Measurements from ENCODE around the gene CNN2.

Gene CNN2

DNA sequence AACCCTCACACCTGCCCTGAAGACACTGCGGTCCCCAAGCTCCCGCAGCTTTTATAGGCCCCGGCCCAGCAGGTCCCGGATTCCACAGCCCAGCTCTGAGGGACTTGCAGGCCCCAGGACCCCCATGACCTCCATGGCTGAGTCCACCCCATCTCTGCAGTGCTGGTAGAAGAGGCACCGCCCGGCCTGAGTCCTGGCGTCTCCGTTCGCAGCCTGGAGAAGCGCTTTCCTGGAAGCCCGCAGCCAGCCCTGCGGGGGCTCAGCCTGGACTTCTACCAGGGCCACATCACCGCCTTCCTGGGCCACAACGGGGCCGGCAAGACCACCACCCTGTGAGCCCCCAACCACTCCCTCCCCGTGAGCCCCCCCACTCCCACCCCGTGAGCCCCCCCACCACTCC lies 22.7 kb downstream of the CNN2 start:
- ChIA-PET POLR2A (no interaction called here), CTCF (no interaction called here)
- TF ChIP-seq ZNF384 (IDR thresholded peaks at IDR 0.05) = no peak
- TF ChIP-seq L3MBTL2 (conservative IDR thresholded peaks at IDR 0.05) = no peak
- no peak for TF ChIP-seq NFRKB (IDR thresholded peaks at IDR 0.05)
- TF ChIP-seq FOXM1 (IDR thresholded peaks at IDR 0.05; ENCODE audit: borderline replicate concordance) = no peak
- no peak for TF ChIP-seq LEF1 (IDR thresholded peaks at IDR 0.05; ENCODE audit: borderline replicate concordance)
- no peak for TF ChIP-seq SP1 (IDR thresholded peaks at IDR 0.05)
- TF ChIP-seq ARNT (IDR thresholded peaks at IDR 0.05) = no peak
- TF ChIP-seq SUZ12 (IDR thresholded peaks at IDR 0.05) = no peak
- TF ChIP-seq BHLHE40 (IDR thresholded peaks at IDR 0.05; ENCODE audit: borderline replicate concordance) = no peak
- no peak for TF ChIP-seq FOXA1 (IDR thresholded peaks at IDR 0.05)
- TF ChIP-seq HDGF (IDR thresholded peaks at IDR 0.05; ENCODE audit: borderline replicate concordance) = no peak
- no peak for TF ChIP-seq ELF4 (IDR thresholded peaks at IDR 0.05)
- TF ChIP-seq, protein P1, sequence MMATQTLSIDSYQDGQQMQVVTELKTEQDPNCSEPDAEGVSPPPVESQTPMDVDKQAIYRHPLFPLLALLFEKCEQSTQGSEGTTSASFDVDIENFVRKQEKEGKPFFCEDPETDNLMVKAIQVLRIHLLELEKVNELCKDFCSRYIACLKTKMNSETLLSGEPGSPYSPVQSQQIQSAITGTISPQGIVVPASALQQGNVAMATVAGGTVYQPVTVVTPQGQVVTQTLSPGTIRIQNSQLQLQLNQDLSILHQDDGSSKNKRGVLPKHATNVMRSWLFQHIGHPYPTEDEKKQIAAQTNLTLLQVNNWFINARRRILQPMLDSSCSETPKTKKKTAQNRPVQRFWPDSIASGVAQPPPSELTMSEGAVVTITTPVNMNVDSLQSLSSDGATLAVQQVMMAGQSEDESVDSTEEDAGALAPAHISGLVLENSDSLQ (IDR thresholded peaks at IDR 0.05) = no peak
- TF ChIP-seq TARDBP (IDR thresholded peaks at IDR 0.05) = no peak
- no peak for TF ChIP-seq CTBP1 (IDR thresholded peaks at IDR 0.05; ENCODE audit: borderline replicate concordance)
- no peak for TF ChIP-seq FOXK2 (IDR thresholded peaks at IDR 0.05)
- DNase-seq (ENCODE audit: extremely low spot score) = no peak

DNA sequence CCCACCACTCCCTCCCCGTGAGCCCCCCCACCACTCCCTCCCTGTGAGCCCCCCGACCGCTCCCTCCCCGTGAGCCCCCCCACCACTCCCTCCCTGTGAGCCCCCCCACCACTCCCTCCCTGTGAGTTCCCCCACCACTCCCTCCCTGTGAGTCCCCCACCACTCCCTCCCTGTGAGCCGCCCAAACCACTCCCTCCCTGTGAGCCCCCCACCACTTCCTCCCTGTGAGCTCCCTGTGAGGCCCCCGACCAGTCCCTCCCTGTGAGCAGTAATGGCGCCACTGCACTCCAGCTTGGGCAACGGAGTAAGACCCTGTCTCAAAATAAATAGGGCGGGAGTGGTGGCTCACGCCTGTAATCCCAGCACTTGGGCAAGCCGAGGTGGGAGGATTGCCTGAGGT lies 23.4 kb downstream of the CNN2 start:
- ChIA-PET CTCF (no interaction called here), POLR2A (no interaction called here)
- DNase-seq (ENCODE audit: extremely low spot score) = no peak
- TF ChIP-seq CTBP1 (IDR thresholded peaks at IDR 0.05; ENCODE audit: borderline replicate concordance) (no peak), L3MBTL2 (conservative IDR thresholded peaks at IDR 0.05) (no peak), NFRKB (IDR thresholded peaks at IDR 0.05) (no peak), SP1 (IDR thresholded peaks at IDR 0.05) (no peak), TARDBP (IDR thresholded peaks at IDR 0.05) (no peak), LEF1 (IDR thresholded peaks at IDR 0.05; ENCODE audit: borderline replicate concordance) (no peak), FOXM1 (IDR thresholded peaks at IDR 0.05; ENCODE audit: borderline replicate concordance) (no peak), FOXK2 (IDR thresholded peaks at IDR 0.05) (no peak), HDGF (IDR thresholded peaks at IDR 0.05; ENCODE audit: borderline replicate concordance) (no peak), BHLHE40 (IDR thresholded peaks at IDR 0.05; ENCODE audit: borderline replicate concordance) (no peak), ELF4 (IDR thresholded peaks at IDR 0.05) (no peak), FOXA1 (IDR thresholded peaks at IDR 0.05) (no peak), ARNT (IDR thresholded peaks at IDR 0.05) (no peak)
- TF ChIP-seq, protein P1 (IDR thresholded peaks at IDR 0.05) = no peak

- TF ChIP-seq FOXM1 (IDR thresholded peaks at IDR 0.05; ENCODE audit: borderline replicate concordance) (no peak), HDGF (IDR thresholded peaks at IDR 0.05; ENCODE audit: borderline replicate concordance) (no peak), SP1 (IDR thresholded peaks at IDR 0.05) (no peak), ARNT (IDR thresholded peaks at IDR 0.05) (no peak), ZNF384 (IDR thresholded peaks at IDR 0.05) (no peak), ELF4 (IDR thresholded peaks at IDR 0.05) (no peak), FOXK2 (IDR thresholded peaks at IDR 0.05) (no peak), BHLHE40 (IDR thresholded peaks at IDR 0.05; ENCODE audit: borderline replicate concordance) (no peak), FOXA1 (IDR thresholded peaks at IDR 0.05) (no peak), SUZ12 (IDR thresholded peaks at IDR 0.05) (no peak), CTBP1 (IDR thresholded peaks at IDR 0.05; ENCODE audit: borderline replicate concordance) (no peak)
- TF ChIP-seq, protein P1 (IDR thresholded peaks at IDR 0.05) = no peak
- no peak for DNase-seq (ENCODE audit: extremely low spot score)
- POLR2A ChIA-PET = no interaction called here
- CTCF ChIA-PET = no interaction called here
Measured at GRCh38 chr19:1050989-1051788, 24.8 kb downstream of the CNN2 start.

- POLR2A ChIA-PET = no interaction called here
- DNase-seq (ENCODE audit: extremely low spot score) = no peak
- TF ChIP-seq, protein P1 (IDR thresholded peaks at IDR 0.05) = no peak
- TF ChIP-seq TARDBP (IDR thresholded peaks at IDR 0.05) (no peak), SP1 (IDR thresholded peaks at IDR 0.05) (no peak), NFRKB (IDR thresholded peaks at IDR 0.05) (no peak), L3MBTL2 (conservative IDR thresholded peaks at IDR 0.05) (no peak), CTBP1 (IDR thresholded peaks at IDR 0.05; ENCODE audit: borderline replicate concordance) (no peak), ZNF384 (IDR thresholded peaks at IDR 0.05) (no peak), SUZ12 (IDR thresholded peaks at IDR 0.05) (no peak)
- CTCF ChIA-PET = no interaction called here
Measured at GRCh38 chr19:1051791-1052190, 25.4 kb downstream of the CNN2 start.

DNA sequence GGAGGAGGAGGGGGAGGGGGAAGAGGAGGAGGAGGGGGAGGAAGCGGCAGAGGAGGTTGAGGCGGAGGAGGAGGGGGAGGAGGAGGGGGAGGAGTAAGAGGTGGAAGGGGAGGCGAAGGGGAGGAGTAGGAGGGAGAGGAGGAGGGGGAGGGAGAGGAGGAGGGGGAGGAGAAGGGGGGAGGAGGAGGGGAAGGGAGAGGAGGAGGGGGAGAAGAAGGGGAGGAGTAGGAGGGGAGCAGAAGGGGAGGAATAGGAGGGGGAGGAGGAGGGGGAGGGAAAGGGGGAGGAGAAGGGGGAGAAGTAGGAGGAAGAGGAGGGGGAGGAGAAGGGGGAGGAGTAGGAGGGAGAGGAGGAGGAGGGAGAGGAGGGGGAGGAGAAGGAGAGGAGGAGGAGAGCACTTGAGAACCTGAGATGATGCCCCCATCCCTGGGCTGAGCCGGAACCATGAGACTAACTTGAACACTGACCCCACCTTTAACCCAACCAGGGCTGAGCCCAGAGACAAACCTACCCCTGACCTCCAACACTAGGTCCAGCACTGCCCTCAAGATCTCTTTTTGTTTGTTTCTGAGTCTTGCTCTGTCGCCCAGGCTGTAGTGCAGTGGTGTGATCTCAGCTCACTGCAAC lies 26.1 kb downstream of the CNN2 start:
- DNase-seq (ENCODE audit: extremely low spot score) = no peak
- TF ChIP-seq NFRKB (IDR thresholded peaks at IDR 0.05) = no peak
- TF ChIP-seq ZNF384 (IDR thresholded peaks at IDR 0.05) = no peak
- no peak for TF ChIP-seq SUZ12 (IDR thresholded peaks at IDR 0.05)
- no peak for TF ChIP-seq L3MBTL2 (conservative IDR thresholded peaks at IDR 0.05)
- TF ChIP-seq FOXA1 (IDR thresholded peaks at IDR 0.05) = no peak
- TF ChIP-seq ARNT (IDR thresholded peaks at IDR 0.05) = no peak
- TF ChIP-seq LEF1 (IDR thresholded peaks at IDR 0.05; ENCODE audit: borderline replicate concordance) = no peak
- no peak for TF ChIP-seq ELF4 (IDR thresholded peaks at IDR 0.05)
- no peak for TF ChIP-seq CTBP1 (IDR thresholded peaks at IDR 0.05; ENCODE audit: borderline replicate concordance)
- TF ChIP-seq, protein P1 (IDR thresholded peaks at IDR 0.05) = no peak
- TF ChIP-seq TARDBP (IDR thresholded peaks at IDR 0.05) = no peak
- no peak for TF ChIP-seq FOXK2 (IDR thresholded peaks at IDR 0.05)
- TF ChIP-seq HDGF (IDR thresholded peaks at IDR 0.05; ENCODE audit: borderline replicate concordance) = no peak
- ChIA-PET CTCF (no interaction called here), POLR2A (no interaction called here)
